Brain pericyte (primary cell): ENCODE results near the gene AKR1A1.
"Not testable (repeated sequence)": the region's sequence is repeated elsewhere in the genome, so short reads cannot be mapped to it uniquely, and the experiment has no call there.

ENCODE experiments used
- DNase-seq: peaks from one replicate; pipeline ENCODE4 v3.0.0-alpha.2; 2012; ENCODE audit warnings: low read depth, low spot score

The AKR1A1 gene

DNA sequence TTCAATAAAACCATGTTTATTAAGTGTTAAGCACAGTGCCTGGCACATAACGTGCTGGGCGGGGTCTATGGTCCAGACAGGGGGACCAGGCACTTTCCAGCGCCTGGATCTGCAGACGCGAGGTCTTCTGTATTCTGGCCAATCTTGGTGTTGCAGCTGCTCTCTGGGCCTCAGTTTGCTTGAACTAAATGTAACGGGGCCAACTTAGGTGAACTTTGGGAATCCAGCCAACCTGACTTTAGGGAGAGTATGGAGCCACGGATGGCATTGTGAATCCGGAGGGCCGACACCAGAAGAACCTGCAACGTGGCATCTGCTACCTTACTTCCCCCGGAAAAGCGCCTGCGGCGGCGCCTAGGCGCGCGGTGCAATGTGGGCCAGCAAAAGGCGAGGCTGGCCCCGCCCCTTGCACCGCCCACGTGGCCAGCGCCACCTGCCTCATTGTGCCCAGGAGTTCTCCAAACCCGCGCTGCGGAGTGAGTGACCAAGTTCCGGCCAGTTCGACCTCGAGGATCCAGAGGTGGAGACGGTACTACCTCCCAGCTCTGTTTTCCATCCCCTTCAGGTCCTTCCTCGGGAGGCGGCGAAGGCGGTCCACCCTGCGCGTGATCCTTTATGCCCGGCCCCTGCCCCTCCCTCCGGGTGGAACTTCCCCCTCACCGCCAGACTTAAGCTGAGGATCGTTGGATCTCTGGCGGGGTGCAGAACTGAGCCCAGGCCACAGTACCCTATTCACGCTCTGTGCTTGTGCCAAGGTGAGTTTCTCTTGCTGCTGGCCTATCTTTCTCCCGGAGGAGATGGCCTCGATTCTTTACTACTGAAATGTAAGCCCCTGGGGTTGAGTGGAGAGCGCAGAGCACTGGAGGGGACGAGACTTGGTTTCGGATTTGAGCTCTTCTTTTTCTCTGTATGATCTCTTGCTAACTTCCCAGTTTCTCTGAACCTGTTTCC, at the start of gene AKR1A1:
TSS of gene AKR1A1 (plus strand) at position 426 of the 951 bp plus-strand sequence. CDS start 10,969 bp downstream, outside the sequence.
- DNase-seq = peak; percentile 64

DNA sequence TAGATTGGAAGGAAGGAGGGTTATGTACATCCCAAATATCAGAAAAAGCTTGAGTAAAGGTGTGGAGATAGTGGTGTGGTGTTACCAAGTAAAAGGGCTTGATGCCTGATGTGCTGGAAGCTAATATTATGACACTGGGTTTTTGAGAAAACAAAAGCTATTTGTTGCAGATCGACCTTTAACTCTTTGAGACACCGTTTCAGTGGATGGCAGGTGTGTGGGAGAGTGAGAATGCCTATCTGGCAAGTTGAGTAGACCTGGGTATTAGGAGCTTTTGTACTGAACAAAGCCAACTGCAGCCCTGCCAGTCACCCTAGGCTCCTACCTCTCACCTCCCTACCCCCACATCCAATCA, 49.1 kb upstream of the AKR1A1 start:
- DNase-seq = no peak

DNA sequence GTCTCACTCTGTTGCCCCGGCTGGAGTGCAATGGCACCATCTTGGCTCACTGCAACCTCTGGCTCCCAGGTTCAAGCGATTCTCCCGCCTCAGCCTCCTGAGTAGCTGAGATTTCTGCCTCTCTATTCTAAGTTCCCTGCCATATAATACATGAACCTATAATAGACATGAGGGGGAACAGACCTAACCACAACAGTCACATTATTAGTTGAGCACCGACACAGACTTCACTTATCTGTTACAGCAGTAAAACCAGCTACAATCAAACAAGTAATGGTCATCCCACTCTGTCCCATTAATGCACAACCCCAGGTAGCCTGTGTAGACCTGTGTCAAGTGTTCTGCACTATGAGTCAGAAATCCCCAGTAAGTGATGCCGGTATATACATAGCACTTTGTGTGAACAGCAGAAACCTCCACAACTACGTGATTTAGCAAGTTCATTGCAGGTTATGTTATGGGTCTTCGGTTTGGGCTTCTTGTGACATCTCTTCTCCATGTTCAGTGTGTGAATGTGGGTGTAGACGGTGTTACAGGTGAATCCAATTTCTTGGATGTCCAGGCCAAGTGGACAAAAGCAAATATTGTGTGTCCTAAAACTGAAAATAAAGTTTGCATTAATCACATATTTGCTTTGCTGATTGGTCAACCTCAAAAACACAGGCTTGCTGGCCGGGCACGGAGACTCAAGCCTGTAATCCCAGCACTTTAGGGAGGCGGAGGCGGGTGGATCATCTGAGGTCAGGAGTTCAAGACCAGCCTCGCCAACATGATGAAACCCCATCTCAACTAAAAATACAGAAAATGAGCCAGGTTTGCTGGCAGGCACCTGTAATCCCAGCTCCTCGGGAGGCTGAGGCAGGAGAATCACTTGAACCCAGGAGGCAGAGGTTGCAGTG, 46.9 kb upstream of the AKR1A1 start:
- no peak for DNase-seq

DNA sequence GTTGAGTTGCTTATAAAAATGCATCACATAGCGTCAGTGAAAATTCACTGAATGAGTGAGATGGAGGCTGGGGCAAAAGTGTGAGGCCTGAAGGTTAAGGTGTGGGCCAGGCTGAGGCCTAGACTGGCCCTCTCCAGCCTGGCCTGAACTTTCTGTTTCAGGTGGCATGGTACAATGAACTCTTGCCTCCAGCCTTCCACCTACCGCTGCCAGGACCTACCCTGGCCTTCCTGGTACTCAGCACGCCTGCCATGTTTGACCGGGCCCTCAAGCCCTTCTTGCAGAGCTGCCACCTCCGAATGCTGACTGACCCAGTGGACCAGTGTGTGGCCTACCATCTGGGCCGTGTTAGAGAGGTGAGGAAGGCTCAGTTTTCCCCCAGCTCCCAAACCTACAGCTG, 43.4 kb upstream of the AKR1A1 start:
- no peak for DNase-seq

DNA sequence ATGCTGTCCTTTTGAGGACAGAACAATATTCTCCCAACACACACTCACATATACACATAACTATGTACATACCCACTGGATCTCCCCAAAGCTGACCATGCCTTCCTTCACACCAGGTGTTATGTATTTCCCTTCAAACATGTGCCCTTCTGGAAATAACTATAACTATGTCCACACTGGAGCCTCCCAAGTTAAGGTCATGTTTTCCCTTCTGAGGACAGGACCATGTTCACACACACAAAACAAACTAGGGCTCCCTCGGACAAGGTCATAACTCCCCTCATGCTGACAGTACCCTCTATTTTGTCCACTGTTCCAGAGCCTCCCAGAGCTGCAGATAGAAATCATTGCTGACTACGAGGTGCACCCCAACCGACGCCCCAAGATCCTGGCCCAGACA, 42.7 kb upstream of the AKR1A1 start:
- no peak for DNase-seq

DNA sequence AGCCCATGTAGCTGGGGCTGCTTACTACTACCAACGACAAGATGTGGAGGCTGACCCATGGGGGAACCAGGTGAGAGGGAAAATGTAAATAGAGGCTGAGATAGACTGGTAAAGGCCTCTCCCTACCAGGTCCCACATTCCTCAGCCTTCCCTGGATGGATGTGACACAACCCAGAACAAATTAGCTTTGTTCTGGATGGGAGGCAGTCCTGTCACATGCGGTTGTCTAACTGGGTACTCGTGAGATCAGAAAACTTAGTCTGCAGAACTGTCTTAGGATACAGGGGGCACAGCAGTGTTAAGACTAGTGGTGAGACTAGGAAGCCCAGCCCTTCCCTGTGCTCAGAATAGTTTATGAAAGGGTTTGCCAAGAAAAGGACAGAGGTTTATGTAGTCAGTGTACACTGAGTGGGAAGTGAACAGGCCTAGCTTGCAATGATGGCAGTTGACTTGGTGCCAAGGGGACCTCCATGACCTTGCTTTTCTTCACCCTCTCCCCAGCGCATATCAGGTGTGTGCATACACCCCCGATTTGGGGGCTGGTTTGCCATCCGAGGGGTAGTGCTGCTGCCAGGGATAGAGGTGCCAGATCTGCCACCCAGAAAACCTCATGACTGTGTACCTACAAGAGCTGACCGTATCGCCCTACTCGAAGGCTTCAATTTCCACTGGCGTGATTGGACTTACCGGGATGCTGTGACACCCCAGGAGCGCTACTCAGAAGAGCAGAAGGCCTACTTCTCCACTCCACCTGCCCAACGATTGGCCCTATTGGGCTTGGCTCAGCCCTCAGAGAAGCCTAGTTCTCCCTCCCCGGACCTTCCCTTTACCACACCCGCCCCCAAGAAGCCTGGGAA, 42.1 kb upstream of the AKR1A1 start:
- DNase-seq = no peak

DNA sequence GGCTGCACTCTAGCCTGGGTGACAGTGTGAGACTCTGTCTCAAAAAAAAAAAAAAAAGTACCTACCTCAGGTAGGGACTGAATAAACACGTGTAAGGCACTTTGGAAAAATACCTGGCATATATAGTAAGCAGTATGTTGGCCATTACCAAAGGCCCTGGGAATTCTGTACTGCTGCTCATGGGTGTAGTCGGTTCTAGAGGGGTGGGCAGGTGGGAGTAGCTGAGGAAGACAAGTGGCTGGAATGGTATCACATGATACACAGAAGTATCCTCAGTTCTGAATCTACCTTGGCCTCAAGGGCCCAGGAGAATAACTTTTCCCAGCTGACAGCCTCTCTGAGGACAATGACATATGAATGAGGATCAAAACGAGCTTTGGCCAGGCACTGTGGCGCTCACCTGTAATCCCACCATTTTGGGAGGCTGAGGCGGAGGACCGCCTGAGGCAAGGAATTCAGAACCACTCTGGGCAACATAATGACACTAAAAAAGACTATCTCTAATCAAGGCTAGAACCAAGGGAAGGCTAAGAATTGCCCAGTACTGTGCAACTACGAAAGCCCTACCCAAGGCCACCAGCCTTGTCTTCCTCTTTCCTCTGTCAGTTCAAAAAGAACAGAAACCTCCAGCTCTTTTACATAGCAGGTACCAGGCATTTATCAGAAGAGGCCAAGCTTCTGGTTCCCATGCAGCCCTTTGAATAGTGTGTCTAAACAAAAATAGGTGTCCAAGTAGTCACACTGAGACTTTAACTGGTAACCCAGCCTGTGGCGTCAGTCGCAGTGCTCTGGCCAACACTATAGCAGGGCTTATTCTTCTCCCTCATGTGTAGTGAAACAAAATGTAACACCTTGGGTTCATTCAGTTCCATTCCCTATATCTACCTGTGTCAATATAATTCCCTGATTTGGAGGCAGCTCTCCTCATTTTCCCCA, 40.3 kb upstream of the AKR1A1 start:
- no peak for DNase-seq

DNA sequence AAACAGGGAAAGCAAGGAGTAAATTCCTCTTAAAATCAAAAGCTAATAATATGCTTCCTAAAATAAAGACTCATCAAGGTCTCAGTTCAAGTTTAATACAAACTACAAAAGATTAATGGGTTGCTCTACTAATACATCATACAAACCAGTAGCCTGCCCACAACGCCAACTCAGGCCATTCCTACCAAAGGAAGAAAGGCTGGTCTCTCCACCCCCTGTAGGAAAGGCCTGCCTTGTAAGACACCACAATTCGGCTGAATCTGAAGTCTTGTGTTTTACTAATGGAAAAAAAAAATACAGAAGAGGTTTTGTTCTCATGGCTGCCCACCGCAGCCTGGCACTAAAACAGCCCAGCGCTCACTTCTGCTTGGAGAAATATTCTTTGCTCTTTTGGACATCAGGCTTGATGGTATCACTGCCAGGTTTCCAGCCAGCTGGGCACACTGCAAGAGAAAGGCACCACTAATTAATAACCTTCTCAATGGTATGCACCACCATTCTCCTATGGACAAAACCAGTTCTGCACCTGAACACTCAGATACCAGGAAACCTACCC, 39.6 kb upstream of the AKR1A1 start:
- DNase-seq = no peak

DNA sequence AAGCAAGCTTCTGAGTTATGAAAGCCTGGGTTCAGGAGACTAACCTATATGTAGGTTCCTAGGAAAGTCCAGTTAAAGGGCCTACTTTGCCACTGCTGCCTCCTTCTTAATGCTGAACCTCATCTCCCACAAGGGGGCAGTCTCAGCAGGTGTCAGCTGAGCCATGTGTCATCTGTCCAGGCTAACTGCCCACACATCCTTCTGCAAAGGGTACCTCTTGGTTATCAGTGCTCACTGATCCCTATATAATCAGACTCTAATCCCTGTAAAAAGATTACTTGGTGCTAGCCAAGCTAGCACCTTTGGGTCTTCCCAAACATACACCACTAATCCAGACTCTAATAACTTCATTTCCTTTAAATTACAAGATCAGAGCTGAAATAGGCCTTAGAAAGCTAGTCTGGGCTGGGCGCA, 38.0 kb upstream of the AKR1A1 start:
- DNase-seq = no peak

DNA sequence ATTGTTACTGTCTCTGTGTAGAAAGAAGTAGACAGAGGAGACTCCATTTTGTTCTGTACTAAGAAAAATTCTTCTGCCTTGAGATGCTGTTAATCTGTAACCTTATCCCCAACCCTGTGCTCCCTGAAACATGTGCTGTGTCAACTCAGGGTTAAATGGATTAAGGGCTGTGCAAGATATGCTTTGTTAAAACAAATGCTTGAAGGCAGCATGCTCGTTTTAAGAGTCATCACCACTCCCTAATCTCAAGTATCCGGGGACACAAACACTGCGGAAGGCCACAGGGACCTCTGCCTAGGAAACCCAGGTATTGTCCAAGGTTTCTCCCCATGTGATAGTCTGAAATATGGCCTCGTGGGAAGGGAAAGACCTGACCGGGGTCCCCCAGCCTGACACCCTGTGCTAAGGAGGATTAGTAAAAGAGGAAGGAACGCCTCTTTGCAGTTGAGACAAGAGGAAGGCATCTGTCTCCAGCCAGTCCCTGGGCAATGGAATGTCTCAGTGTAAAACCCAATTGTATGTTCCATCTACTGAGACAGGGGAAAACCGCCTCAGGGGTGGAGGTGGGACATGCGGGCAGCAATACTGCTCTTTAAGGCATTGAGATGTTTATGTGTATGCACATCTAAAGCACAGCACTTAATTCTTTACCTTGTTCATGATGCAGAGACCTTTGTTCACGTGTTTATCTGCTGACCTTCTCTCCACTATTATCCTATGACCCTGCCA, 36.9 kb upstream of the AKR1A1 start:
- DNase-seq = not testable (repeated sequence)

DNA sequence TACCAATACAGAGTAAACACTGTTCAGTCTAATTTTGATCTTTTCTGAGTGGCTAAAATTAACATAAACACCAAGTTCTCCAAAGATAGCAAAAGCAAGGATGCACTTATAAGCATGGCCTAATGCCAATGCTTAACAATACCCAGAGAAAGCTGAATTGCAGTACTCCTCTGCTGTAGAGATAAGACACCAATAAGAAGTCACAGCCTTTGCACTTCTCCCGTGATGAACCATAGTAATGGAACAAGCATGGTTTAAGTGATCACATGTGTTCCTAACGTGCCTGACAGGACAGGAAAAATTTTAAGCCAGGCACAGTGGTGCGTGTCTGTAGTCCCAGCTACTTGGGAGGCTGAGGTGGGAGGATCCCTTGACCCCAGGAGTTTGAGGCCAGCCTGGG, 34.6 kb upstream of the AKR1A1 start:
- no peak for DNase-seq

DNA sequence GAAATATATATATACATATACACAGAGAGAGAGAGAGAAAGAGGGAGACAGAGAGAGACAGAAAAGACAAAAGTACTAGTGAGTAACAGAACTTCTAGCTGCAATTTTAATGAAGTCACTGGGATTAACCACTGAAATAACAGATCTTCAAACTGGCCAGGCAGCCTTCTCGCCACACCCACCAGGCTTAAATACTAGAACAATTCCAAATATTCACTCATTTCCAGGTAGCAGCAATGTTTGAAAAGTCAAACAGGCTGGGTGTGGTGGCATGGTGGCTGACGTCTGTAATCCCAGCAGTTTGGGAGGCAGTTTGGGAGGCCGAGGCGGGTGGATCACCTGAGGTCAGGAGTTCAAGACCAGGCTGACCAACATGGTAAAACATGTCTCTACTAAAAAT, 34.2 kb upstream of the AKR1A1 start:
- no peak for DNase-seq

DNA sequence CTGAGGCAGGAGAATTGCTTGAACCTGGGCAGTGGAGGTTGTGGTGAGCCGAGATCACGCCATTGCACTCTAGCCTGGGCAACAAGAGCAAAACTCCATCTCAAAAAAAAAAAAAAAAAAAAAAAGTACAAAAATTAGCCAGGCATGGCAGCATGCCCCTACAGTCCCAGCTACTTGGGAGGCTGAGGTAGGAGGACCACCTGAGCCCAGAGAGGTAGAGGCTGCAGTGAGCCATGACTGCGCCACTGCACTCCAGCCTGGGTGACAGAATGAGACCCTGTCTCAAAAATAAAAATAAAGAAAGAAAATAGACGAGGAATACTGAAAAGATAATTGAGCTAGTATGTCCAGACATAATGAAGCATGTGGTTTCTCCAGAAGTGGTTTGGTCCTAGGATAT, 32.3 kb upstream of the AKR1A1 start:
- DNase-seq = not testable (repeated sequence)

DNA sequence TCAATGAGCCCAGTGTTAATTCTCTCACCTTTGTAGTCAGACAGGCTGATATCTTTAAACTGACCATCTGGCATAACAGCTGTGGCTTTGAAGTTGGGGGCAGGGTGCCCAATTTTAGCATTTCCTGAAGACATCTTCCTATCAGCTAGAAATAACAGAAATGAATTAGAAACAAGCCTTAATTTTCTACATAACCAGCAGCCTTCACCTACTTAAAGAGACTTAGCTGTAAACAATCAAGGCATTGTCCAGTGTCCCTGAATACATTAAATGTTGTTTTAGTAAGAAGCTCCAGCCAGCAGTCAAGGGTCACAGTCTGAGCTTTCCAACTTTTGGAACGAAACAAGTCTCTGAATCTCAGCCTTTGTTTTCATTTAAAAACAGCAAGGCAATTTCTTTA, 31.7 kb upstream of the AKR1A1 start:
- DNase-seq = no peak

DNA sequence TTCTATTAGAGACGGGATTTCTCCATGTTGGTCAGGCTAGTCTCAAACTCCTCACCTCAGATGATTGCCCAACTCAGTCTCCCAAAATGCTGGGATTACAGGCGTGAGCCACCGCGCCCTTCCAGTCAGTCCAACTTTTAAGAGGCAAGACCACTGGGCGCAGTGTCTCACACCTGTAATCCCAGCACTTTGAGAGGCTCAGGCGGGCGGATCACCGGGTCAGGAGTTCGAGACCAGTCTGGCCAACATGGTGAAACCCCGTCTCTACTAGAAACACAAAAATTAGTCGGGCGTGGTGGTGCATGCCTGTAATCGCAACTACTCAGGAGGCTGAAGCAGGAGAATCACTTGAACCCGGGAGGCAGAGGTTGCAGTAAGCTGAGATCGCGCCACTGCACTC, 30.9 kb upstream of the AKR1A1 start:
- not testable (repeated sequence) for DNase-seq

DNA sequence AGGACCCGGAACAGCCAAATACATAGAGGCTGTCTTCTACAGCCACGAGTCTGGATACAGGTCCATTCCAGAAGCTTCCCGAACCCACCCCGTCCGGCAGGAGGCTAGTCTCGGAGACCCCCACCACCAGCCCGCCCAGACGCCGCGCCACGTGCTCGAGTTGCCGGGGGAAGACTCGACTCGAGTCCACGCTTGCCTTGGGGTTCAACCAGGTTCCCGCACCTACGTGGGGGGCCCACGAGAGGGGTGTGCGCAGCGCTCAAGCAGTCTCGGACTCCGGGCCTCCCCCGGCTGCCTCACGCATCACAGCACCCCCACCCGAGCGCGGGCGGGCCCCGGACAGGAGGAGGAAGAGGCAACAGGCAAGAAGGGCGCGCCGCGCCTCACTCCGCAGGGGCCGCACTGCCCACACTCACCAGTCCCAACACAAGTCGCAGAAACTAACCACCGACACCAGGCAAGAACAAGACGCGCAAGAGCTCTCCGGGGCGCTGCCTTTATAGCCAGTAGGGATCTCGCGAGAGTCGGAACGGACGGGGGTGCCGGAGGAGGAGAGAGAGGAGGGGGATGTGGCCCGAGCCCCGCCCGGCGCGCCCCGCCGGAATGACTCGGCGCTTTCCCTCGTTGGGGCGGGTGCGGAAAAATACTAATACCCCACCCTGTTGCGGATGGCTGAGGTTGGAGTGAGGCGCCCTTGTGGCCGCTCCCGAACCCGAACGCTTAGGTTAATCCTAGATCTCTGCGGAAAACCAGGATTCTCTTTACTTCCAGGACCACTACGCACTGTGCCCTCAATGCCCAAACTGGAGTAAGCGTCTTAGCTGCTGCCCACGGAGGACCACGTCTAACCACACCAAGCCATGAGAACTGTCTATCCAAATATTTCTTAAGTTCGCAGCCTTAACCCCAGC, 29.0 kb upstream of the AKR1A1 start, which contains the start of gene PRDX1:
TSS of gene PRDX1 (minus strand) at position 472 of the 911 bp plus-strand sequence. CDS start 2,841 bp downstream, outside the sequence.
- DNase-seq = peak; percentile 90

DNA sequence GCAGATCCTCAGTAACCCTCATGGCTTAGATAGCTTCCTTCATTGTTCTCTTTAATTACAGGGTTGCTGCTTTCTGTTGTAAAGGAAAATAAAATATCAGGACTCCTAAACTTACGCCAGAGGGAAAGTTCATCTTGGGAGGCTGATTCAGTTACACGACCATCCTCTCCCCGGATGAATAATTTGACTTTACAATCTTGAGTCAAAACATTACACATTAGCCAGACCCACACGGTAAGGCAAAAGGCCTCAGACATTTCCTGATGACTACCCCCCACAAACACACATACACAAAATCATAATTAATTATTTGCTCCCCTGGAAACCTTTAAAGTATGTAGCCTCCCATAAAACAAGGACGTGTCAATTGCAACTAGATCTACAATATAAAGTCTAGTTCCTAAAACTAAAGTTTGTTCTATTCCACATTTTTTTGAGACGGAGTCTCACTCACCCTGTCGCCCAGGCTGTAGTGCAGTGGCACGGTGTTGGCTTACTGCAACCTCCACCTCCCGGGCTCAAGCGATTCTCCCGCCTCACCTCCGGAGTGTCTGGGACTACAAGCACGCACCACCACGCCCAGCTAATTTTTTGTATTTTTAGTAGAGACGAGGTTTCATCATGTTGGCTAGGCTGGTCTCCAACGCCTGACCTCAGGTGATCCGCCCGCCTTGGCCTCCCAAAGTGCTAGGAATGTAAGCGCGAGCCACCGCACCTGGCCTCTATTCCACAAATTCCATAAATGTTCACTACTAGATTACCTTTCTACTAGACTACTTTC, 28.1 kb upstream of the AKR1A1 start:
- no peak for DNase-seq
